ENCODE results near the gene KCNJ1.
A peak's percentile ranks its signal among the peaks of the same experiment; 100 is the strongest.

Gene KCNJ1

DNA sequence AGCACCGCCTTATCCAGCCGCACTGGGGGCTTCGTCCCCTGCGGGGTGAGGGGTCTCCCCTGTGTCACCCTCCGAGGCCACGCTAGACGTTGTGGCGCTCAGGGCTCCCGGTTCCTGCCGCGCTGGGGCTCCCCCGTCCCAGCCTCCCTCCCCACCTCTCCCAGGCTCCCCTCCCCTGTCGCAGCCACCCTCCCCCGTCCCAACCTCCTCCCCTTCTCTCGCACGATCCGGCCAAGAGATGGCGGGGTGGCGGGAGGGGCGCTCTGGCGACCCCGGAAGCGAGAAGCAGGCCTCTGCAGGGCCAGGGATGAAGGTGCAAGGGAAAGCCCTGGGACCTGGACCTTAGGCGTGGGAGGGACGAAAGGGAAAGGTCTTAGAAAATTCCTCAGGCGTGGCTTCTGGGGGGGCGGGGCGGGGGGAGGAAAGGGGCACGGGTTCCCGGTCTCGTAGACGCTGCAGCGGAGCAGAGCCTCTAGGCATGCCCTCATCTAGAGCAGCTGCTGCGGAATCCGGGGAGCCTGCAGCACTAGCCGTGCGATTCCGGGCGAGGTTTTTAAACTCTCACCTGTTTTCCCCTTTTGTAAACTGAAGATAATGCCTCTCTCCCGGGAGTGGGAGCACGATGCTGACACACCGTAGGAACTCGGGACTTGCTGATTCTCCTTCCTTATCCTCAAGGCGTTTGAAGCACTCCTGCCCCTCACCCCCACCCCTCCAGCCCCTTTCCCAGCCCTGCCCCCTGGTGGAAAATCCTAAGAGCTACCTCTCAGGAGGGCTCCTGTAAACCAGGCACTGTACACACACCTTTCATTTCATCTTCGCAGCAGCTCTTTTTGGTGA lies 38.5 kb upstream of the KCNJ1 start:
- peak overlapping the region; percentile 65 for H3K4me3 ChIP-seq (ENCODE audit: low read length)
- TF ChIP-seq, protein P1, sequence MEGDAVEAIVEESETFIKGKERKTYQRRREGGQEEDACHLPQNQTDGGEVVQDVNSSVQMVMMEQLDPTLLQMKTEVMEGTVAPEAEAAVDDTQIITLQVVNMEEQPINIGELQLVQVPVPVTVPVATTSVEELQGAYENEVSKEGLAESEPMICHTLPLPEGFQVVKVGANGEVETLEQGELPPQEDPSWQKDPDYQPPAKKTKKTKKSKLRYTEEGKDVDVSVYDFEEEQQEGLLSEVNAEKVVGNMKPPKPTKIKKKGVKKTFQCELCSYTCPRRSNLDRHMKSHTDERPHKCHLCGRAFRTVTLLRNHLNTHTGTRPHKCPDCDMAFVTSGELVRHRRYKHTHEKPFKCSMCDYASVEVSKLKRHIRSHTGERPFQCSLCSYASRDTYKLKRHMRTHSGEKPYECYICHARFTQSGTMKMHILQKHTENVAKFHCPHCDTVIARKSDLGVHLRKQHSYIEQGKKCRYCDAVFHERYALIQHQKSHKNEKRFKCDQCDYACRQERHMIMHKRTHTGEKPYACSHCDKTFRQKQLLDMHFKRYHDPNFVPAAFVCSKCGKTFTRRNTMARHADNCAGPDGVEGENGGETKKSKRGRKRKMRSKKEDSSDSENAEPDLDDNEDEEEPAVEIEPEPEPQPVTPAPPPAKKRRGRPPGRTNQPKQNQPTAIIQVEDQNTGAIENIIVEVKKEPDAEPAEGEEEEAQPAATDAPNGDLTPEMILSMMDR (conservative IDR thresholded peaks at IDR 0.05; ENCODE audit: low read length): peak; percentile 52
- no peak for DNase-seq (ENCODE audit: low read depth)

DNA sequence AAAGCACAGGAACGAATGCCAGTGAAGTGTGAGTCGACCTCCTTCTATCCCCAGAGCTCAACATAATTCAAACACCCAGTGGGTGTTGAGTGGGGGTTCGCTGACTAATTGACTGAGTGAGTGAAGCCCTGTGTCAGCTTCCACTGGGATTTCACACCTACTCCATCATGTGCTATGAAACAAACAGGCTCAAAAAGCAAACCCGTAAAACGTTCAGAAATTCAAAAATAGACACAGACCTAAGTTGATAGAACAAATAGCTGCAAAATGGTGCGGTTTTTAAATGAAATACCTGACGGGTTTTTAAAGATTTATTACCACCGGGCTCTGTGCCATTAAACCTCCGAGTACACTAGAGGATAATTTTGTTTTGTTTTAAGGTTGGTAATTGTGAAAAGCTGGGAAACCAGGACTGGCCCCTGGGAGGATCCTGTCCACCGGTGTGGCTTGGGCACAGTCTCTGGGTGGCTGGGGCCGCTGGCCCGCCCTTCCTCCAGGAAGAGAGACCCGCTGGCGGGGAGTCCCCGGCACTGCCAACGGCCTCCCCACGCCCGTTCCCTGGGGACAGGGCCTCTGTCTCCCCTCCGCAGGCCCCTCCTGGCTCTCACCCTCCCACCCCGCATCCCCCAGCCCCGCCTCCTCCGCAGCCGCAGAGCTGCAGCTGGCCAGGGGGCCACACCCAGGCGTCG lies 37.7 kb upstream of the KCNJ1 start:
- TF ChIP-seq, protein P1 (conservative IDR thresholded peaks at IDR 0.05; ENCODE audit: low read length): no peak
- H3K4me3 ChIP-seq (ENCODE audit: low read length): peak overlapping the region; percentile 65
- DNase-seq (ENCODE audit: low read depth): peak; percentile 29

DNA sequence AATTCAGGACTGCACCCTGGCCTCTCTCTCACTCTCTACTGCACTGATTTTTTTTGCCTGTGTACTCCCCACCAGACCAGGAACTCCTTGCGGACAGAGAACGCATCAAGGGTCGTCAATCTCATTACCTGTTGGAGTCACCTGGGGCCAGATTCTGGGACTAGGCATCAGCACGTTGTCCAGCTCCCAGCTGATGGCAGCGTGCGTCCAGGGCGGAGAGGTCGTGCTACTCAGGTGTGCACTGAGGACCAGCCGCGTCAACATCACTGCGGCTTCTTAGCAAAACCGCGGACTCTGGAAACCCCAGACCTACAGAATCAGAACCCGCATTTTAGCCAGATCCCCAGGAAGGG lies 37.2 kb upstream of the KCNJ1 start:
- TF ChIP-seq, protein P1 (conservative IDR thresholded peaks at IDR 0.05; ENCODE audit: low read length): no peak
- no peak overlapping the region for H3K4me3 ChIP-seq (ENCODE audit: low read length)
- no peak for DNase-seq (ENCODE audit: low read depth)

DNA sequence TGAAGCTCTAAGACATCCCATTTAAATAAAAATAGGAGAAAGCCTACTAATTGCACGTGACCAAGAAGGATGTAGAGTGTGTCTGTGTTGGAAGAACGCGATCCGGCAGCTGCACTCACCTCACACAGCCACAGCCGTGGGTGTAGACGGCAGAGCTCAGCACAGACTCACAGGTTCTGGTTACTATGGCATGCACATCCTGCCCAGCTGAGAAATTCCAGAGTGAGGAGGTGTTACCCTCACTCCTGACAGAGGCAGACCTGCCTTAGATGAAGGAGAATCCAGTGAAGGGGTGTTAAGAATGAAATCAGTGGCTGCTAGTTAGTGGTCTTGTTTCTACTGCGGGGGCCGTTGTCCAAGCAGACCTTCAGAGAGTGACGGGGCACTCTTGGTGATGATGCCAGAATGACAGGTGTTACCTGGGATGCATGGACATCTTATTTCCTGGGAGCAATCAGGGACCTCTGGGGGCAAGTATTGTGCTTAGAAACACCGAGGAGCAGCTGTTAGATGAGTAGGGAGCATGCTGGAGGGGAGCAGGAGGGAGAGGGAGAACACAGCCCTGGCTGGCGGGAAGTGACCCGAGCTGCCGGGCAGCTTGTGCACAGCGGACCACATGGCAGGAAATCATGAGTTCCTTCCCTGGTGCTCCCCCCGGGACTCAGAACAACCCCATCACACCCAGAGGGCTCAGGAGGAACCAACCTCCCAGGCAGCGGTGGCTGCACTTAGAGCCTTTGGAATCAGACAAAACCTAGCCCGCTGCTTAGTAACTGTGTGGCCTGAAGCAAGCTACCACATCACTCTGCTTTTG lies 36.4 kb upstream of the KCNJ1 start:
- DNase-seq (ENCODE audit: low read depth): no peak
- H3K4me3 ChIP-seq (ENCODE audit: low read length): no peak overlapping the region
- TF ChIP-seq, protein P1 (conservative IDR thresholded peaks at IDR 0.05; ENCODE audit: low read length): no peak

DNA sequence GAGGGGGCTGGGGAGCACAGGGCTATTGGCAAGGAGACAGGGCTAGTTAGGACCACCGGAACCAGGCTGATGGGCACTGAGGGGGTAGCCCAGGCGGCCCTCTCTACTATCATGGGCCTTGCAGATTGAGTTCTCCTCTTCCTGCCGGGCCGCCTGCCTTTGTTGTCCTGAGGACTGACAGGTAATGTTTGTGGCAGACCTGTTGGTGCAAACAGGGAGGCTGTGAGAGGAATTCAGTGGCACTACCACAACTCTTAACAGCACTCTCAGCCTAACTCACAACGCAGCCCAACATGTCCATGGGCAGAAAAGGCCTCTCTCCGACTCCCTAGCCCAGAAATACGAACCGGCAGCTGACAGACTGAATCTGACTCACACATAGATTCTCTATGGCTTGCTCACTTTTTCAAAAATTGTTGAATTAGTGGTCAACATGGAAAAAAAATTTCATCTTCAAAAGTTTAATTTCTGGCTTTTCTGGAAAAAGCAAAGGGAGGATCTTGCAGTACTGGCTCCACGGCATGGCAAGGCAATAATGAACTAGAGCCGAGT lies 35.5 kb upstream of the KCNJ1 start:
- TF ChIP-seq, protein P1 (conservative IDR thresholded peaks at IDR 0.05; ENCODE audit: low read length): no peak
- no peak overlapping the region for H3K4me3 ChIP-seq (ENCODE audit: low read length)
- DNase-seq (ENCODE audit: low read depth): peak; percentile 50

DNA sequence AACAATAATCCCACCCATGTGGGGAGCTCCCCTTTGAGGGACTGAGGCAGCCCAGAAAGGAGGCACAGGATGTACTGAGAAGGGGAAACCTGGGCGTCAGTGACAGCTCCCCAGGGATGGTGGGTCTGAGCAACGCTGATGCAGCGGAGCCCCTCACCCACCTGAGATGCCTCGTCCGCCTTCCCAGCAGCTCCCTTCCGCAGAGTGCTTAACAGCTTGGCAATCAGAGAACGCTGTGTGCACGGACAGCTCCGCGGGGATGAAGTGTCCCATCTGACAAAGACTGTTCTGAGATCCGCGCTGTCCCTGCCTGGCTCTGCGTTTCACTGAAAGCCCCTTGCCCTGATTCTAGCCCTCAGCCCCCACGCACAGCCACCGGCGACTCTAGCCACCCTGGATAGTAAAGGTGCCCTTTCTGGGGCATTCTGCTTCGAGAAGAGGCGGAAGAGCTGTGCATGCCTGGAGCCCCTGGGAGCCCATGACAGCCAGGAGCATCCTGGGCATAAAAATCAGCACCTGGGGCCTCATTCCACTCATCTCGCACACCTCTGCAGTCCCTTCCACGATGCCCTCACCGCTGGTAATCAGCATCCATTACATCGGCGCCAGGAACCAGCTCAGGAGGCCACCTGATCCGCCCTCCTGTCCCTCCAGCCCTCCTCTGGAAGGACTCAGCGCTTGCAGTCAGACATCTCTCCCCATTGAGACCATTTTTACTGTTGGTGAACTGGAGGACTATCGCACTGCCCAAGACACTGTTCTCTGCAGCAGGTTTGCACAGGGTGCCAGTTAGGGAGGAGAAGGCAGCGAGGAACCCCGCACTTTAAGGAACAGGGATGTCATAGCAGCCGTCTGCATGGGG lies 34.8 kb upstream of the KCNJ1 start:
- no peak for DNase-seq (ENCODE audit: low read depth)
- no peak overlapping the region for H3K4me3 ChIP-seq (ENCODE audit: low read length)
- TF ChIP-seq, protein P1 (conservative IDR thresholded peaks at IDR 0.05; ENCODE audit: low read length): no peak

Measured in AG10803 (cell line).